HFFc6 (cell line): ENCODE measurements around the gene EGR4. TPM values are rescaled to one million over a fixed set of nuclear protein-coding genes. Genes with fewer than 3 reads are reported as not detected.

ENCODE experiments used
- DNase-seq: peaks from one replicate; pipeline ENCODE4 v3.0.0-alpha.2; 2018
- H3K27ac Mint-ChIP-seq: 2 replicates; pipeline ENCODE4 v1.8.0; 2020; ENCODE audit warnings: mild to moderate bottlenecking, mixed read lengths
- H3K27me3 Mint-ChIP-seq: 2 replicates; pipeline ENCODE4 v1.8.0; 2021; ENCODE audit warnings: mild to moderate bottlenecking, moderate library complexity, mixed read lengths; ENCODE audit not compliant: insufficient read depth
- H3K36me3 Mint-ChIP-seq: 2 replicates; pipeline ENCODE4 v1.8.0; 2021; ENCODE audit warnings: low read depth, mixed read lengths
- H3K4me1 Mint-ChIP-seq: 2 replicates; pipeline ENCODE4 v1.8.0; 2020; ENCODE audit warnings: low read depth, mixed read lengths
- H3K4me3 Mint-ChIP-seq: 2 replicates; pipeline ENCODE4 v1.8.0; 2020; ENCODE audit warnings: mild to moderate bottlenecking, moderate library complexity, mixed read lengths
- H3K9me3 Mint-ChIP-seq: 2 replicates; pipeline ENCODE4 v1.8.0; 2020; ENCODE audit warnings: mild to moderate bottlenecking, mixed read lengths
- CTCF ChIP-seq: fragments of 200-600 bp; sonication (generic); IDR thresholded peaks from 2 replicates; pipeline ENCODE4 v1.5.0; 2021; ENCODE audit warnings: antibody characterized with exemption, mild to moderate bottlenecking
- total RNA-seq, 6 experiments: library from RNA; stranded (reverse); fragmentation: NEBNext Ultra II Directional; extraction: Animal tissue kit (Norgen Biotek cat#: 25700); gene quantifications; 2 replicates in 1 of 6; 3 replicates in 5 of 6; pipeline ENCODE4 v1.2.3, GENCODE V29; 2021

EGR4 gene
- total RNA-seq, 6 experiments from 2014 or later = not detected

GRCh38 chr2:73258186-73258912 is 35.0 kb downstream of the EGR4 start:
- no peak for DNase-seq
- TF ChIP-seq CTCF = no peak
- no peak overlapping the region for H3K27ac Mint-ChIP-seq
- H3K4me1 Mint-ChIP-seq = no peaks in the 10 kb centered on the region
- no peaks in the 10 kb centered on the region for H3K9me3 Mint-ChIP-seq
- peaks cover 15% of the 10 kb centered on the region for H3K27me3 Mint-ChIP-seq
- 0 out of 2 replicates have a peak, but pooled peaks cover 2% of the 10 kb centered on the region for H3K36me3 Mint-ChIP-seq
- H3K4me3 Mint-ChIP-seq = no peak overlapping the region

GRCh38 chr2:73257425-73258125 is 35.8 kb downstream of the EGR4 start:
- H3K27me3 Mint-ChIP-seq = peaks cover 13% of the 10 kb centered on the region
- H3K36me3 Mint-ChIP-seq = 0 out of 2 replicates have a peak, but pooled peaks cover 8% of the 10 kb centered on the region
- H3K27ac Mint-ChIP-seq = no peak overlapping the region
- H3K4me1 Mint-ChIP-seq = no peaks in the 10 kb centered on the region
- no peaks in the 10 kb centered on the region for H3K9me3 Mint-ChIP-seq
- TF ChIP-seq CTCF = no peak
- H3K4me3 Mint-ChIP-seq = no peak overlapping the region
- DNase-seq = no peak

GRCh38 chr2:73257021-73257420 is 36.3 kb downstream of the EGR4 start:
- H3K36me3 Mint-ChIP-seq = 0 out of 2 replicates have a peak, but pooled peaks cover 8% of the 10 kb centered on the region
- H3K27me3 Mint-ChIP-seq = peaks cover 12% of the 10 kb centered on the region
- H3K9me3 Mint-ChIP-seq = no peaks in the 10 kb centered on the region
- H3K4me1 Mint-ChIP-seq = no peaks in the 10 kb centered on the region
- no peak overlapping the region for H3K27ac Mint-ChIP-seq
- no peak for TF ChIP-seq CTCF
- DNase-seq = no peak
- no peak overlapping the region for H3K4me3 Mint-ChIP-seq

GRCh38 chr2:73256618-73256922 is 36.8 kb downstream of the EGR4 start:
- Mint-ChIP-seq H3K27ac (no peak overlapping the region), H3K4me1 (no peaks in the 10 kb centered on the region), H3K9me3 (no peaks in the 10 kb centered on the region), H3K27me3 (peaks cover 11% of the 10 kb centered on the region), H3K4me3 (no peak overlapping the region), H3K36me3 (0 out of 2 replicates have a peak, but pooled peaks cover 8% of the 10 kb centered on the region)
- no peak for TF ChIP-seq CTCF
- no peak for DNase-seq

- Mint-ChIP-seq H3K27ac (no peak overlapping the region), H3K27me3 (peaks cover 7% of the 10 kb centered on the region), H3K36me3 (peaks cover 8% of the 10 kb centered on the region; the same call in 1 of the 2 replicates), H3K9me3 (no peaks in the 10 kb centered on the region), H3K4me1 (no peaks in the 10 kb centered on the region), H3K4me3 (no peak overlapping the region)
- no peak for TF ChIP-seq CTCF
- DNase-seq = no peak
These were observed 37.3 kb downstream of the EGR4 start for GRCh38 chr2:73255907-73256617.
